ENCODE data around the gene VEGFD.
"Not testable (repeated sequence)": the region's sequence is repeated elsewhere in the genome, so short reads cannot be mapped to it uniquely, and the experiment has no call there.

The VEGFD gene

GRCh38 chrX:15314472-15314871 lies 69.7 kb downstream of the VEGFD start:
- DNase-seq (ENCODE audit: extremely low spot score): no peak
- no peak for TF ChIP-seq L3MBTL2 (conservative IDR thresholded peaks at IDR 0.05)
- TF ChIP-seq FOXM1 (IDR thresholded peaks at IDR 0.05; ENCODE audit: borderline replicate concordance): no peak
- TF ChIP-seq LEF1 (IDR thresholded peaks at IDR 0.05; ENCODE audit: borderline replicate concordance): no peak
- no peak for TF ChIP-seq TARDBP (IDR thresholded peaks at IDR 0.05)
- no peak for TF ChIP-seq BHLHE40 (IDR thresholded peaks at IDR 0.05; ENCODE audit: borderline replicate concordance)
- TF ChIP-seq SUZ12 (IDR thresholded peaks at IDR 0.05): no peak
- TF ChIP-seq, protein P1, sequence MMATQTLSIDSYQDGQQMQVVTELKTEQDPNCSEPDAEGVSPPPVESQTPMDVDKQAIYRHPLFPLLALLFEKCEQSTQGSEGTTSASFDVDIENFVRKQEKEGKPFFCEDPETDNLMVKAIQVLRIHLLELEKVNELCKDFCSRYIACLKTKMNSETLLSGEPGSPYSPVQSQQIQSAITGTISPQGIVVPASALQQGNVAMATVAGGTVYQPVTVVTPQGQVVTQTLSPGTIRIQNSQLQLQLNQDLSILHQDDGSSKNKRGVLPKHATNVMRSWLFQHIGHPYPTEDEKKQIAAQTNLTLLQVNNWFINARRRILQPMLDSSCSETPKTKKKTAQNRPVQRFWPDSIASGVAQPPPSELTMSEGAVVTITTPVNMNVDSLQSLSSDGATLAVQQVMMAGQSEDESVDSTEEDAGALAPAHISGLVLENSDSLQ (IDR thresholded peaks at IDR 0.05): no peak
- ChIA-PET POLR2A (no interaction called here), CTCF (no interaction called here)

GRCh38 chrX:15311119-15311518 lies 73.1 kb downstream of the VEGFD start:
- POLR2A ChIA-PET: no interaction called here
- DNase-seq (ENCODE audit: extremely low spot score): no peak
- CTCF ChIA-PET: no interaction called here
- TF ChIP-seq FOXK2 (IDR thresholded peaks at IDR 0.05) (no peak), ZNF384 (IDR thresholded peaks at IDR 0.05) (no peak), FOXM1 (IDR thresholded peaks at IDR 0.05; ENCODE audit: borderline replicate concordance) (no peak), BHLHE40 (IDR thresholded peaks at IDR 0.05; ENCODE audit: borderline replicate concordance) (no peak), SP1 (IDR thresholded peaks at IDR 0.05) (no peak), TARDBP (IDR thresholded peaks at IDR 0.05) (no peak), SUZ12 (IDR thresholded peaks at IDR 0.05) (no peak), L3MBTL2 (conservative IDR thresholded peaks at IDR 0.05) (no peak), ELF4 (IDR thresholded peaks at IDR 0.05) (no peak), LEF1 (IDR thresholded peaks at IDR 0.05; ENCODE audit: borderline replicate concordance) (no peak), ARNT (IDR thresholded peaks at IDR 0.05) (no peak), HDGF (IDR thresholded peaks at IDR 0.05; ENCODE audit: borderline replicate concordance) (no peak), NFRKB (IDR thresholded peaks at IDR 0.05) (no peak), CTBP1 (IDR thresholded peaks at IDR 0.05; ENCODE audit: borderline replicate concordance) (no peak), FOXA1 (IDR thresholded peaks at IDR 0.05) (no peak)
- TF ChIP-seq, protein P1 (IDR thresholded peaks at IDR 0.05): no peak

GRCh38 chrX:15310117-15310516 lies 74.1 kb downstream of the VEGFD start:
- ChIA-PET POLR2A (no interaction called here), CTCF (no interaction called here)
- DNase-seq (ENCODE audit: extremely low spot score): no peak
- no peak for TF ChIP-seq CTBP1 (IDR thresholded peaks at IDR 0.05; ENCODE audit: borderline replicate concordance)
- no peak for TF ChIP-seq TARDBP (IDR thresholded peaks at IDR 0.05)
- no peak for TF ChIP-seq HDGF (IDR thresholded peaks at IDR 0.05; ENCODE audit: borderline replicate concordance)
- TF ChIP-seq ELF4 (IDR thresholded peaks at IDR 0.05): no peak
- no peak for TF ChIP-seq FOXA1 (IDR thresholded peaks at IDR 0.05)

GRCh38 chrX:15305899-15306298 lies 78.3 kb downstream of the VEGFD start:
- CTCF ChIA-PET, POLR2A ChIA-PET: not testable (repeated sequence)

DNA sequence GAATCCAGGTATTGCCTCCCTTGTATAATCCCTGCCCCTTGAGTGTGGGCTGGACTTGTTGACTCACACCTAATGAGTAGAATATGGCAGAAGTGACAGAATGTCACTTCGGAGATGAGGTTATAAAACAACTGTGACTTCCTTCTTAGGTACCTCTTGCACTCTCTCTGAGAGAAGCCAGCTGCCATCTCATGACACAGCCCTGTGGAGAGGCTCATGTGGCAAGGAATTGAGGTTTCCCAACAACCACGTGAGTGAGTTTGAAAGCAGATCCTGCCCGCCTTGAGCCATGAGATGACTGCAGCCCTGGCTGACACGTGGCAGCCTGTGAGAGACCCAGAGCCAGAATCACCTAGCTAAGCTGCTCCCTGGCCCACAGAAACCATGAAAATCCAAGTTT lies 82.3 kb downstream of the VEGFD start:
- TF ChIP-seq CTBP1 (IDR thresholded peaks at IDR 0.05; ENCODE audit: borderline replicate concordance) (no peak), FOXK2 (IDR thresholded peaks at IDR 0.05) (no peak), BHLHE40 (IDR thresholded peaks at IDR 0.05; ENCODE audit: borderline replicate concordance) (no peak), FOXA1 (IDR thresholded peaks at IDR 0.05) (no peak), LEF1 (IDR thresholded peaks at IDR 0.05; ENCODE audit: borderline replicate concordance) (no peak), SUZ12 (IDR thresholded peaks at IDR 0.05) (no peak), ELF4 (IDR thresholded peaks at IDR 0.05) (no peak), TARDBP (IDR thresholded peaks at IDR 0.05) (no peak), NFRKB (IDR thresholded peaks at IDR 0.05) (no peak), FOXM1 (IDR thresholded peaks at IDR 0.05; ENCODE audit: borderline replicate concordance) (no peak), ARNT (IDR thresholded peaks at IDR 0.05) (no peak), ZNF384 (IDR thresholded peaks at IDR 0.05) (no peak), L3MBTL2 (conservative IDR thresholded peaks at IDR 0.05) (no peak), HDGF (IDR thresholded peaks at IDR 0.05; ENCODE audit: borderline replicate concordance) (no peak), SP1 (IDR thresholded peaks at IDR 0.05) (no peak)
- TF ChIP-seq, protein P1 (IDR thresholded peaks at IDR 0.05): no peak
- ChIA-PET POLR2A (no interaction called here), CTCF (interaction anchor here (0.6 to 1.2 kb wide), 4 partner anchors 15 to 127 kb away, joined by 3 to 4 read pairs (median 3); no protein-coding TSS in a partner anchor)
- no peak for DNase-seq (ENCODE audit: extremely low spot score)

More at GRCh38 chrX:15305899-15306298, 78.3 kb downstream of the VEGFD start:
- not testable (repeated sequence) for DNase-seq (ENCODE audit: extremely low spot score)

- DNase-seq (ENCODE audit: extremely low spot score): peak; percentile 16
- CTCF ChIA-PET: interaction anchor here (0.6 to 1.3 kb wide), 4 partner anchors 9 to 167 kb away, joined by 3 to 7 read pairs (median 4); no protein-coding TSS in a partner anchor
- TF ChIP-seq, protein P1 (IDR thresholded peaks at IDR 0.05): no peak
- TF ChIP-seq ARNT (IDR thresholded peaks at IDR 0.05): no peak
- TF ChIP-seq FOXK2 (IDR thresholded peaks at IDR 0.05): no peak
- no peak for TF ChIP-seq BHLHE40 (IDR thresholded peaks at IDR 0.05; ENCODE audit: borderline replicate concordance)
- no peak for TF ChIP-seq NFRKB (IDR thresholded peaks at IDR 0.05)
- no peak for TF ChIP-seq HDGF (IDR thresholded peaks at IDR 0.05; ENCODE audit: borderline replicate concordance)
- no peak for TF ChIP-seq SP1 (IDR thresholded peaks at IDR 0.05)
- POLR2A ChIA-PET: no interaction called here
These were observed 84.0 kb downstream of the VEGFD start for GRCh38 chrX:15299941-15300851.
